HG02970 (cell line): Measurements from ENCODE around the gene KDM4C.
"Not testable (repeated sequence)": the region's sequence is repeated elsewhere in the genome, so short reads cannot be mapped to it uniquely, and the experiment has no call there.

Source experiments
- ATAC-seq: cut with Tn5 transposase; IDR thresholded peaks from one replicate; pipeline ENCODE4 v1.9.1; 2021; ENCODE audit warnings: mild to moderate bottlenecking, moderate library complexity, moderate number of reproducible peaks; ENCODE audit not compliant: unreplicated experiment, low FRiP score

KDM4C gene

GRCh38 chr9:7174301-7174700, 416.5 kb downstream of the KDM4C start:
- ATAC-seq, result no peak

GRCh38 chr9:7174884-7175283, 417.1 kb downstream of the KDM4C start:
- no peak for ATAC-seq

GRCh38 chr9:7176561-7176960, 418.8 kb downstream of the KDM4C start:
- ATAC-seq, result no peak

GRCh38 chr9:7177383-7177782, 419.6 kb downstream of the KDM4C start:
- ATAC-seq, result no peak

- ATAC-seq, result no peak
Measured at GRCh38 chr9:7178729-7179128, 421.0 kb downstream of the KDM4C start.

- ATAC-seq, result no peak
Measured at GRCh38 chr9:7180247-7180646, 422.5 kb downstream of the KDM4C start.

- not testable (repeated sequence) for ATAC-seq
Measured at GRCh38 chr9:7183139-7183538, 425.4 kb downstream of the KDM4C start.

- no peak for ATAC-seq
Measured at GRCh38 chr9:7185612-7186011, 427.8 kb downstream of the KDM4C start.

GRCh38 chr9:7186175-7186574, 428.4 kb downstream of the KDM4C start:
- ATAC-seq, result no peak

- no peak for ATAC-seq
Measured at GRCh38 chr9:7192266-7192665, 434.5 kb downstream of the KDM4C start.

GRCh38 chr9:7195526-7195925, 437.8 kb downstream of the KDM4C start:
- no peak for ATAC-seq

- ATAC-seq, result no peak
Measured at GRCh38 chr9:7196467-7196866, 438.7 kb downstream of the KDM4C start.

GRCh38 chr9:7201196-7201595, 443.4 kb downstream of the KDM4C start:
- no peak for ATAC-seq

GRCh38 chr9:7205806-7206205, 448.0 kb downstream of the KDM4C start:
- no peak for ATAC-seq

- no peak for ATAC-seq
Measured at GRCh38 chr9:7206221-7206758, 448.5 kb downstream of the KDM4C start.

- no peak for ATAC-seq
Measured at GRCh38 chr9:7209016-7209715, 451.4 kb downstream of the KDM4C start.

GRCh38 chr9:7209990-7210389, 452.2 kb downstream of the KDM4C start:
- no peak for ATAC-seq

- ATAC-seq, result no peak
Measured at GRCh38 chr9:7210854-7211637, 453.3 kb downstream of the KDM4C start.

- ATAC-seq, result no peak
Measured at GRCh38 chr9:7211657-7212056, 453.9 kb downstream of the KDM4C start.

- ATAC-seq, result no peak
Measured at GRCh38 chr9:7212101-7212500, 454.3 kb downstream of the KDM4C start.

GRCh38 chr9:7216004-7216841, 458.4 kb downstream of the KDM4C start:
- no peak for ATAC-seq
